ENCODE data around the gene ACRBP.
"Not testable (repeated sequence)": the region's sequence is repeated elsewhere in the genome, so short reads cannot be mapped to it uniquely, and the experiment has no call there.

ACRBP gene

GRCh38 chr12:6618483-6619225 lies 28.6 kb downstream of the ACRBP start:
- FAIRE-seq (no peak), DNase-seq (ENCODE audit: low spot score) (no peak)

GRCh38 chr12:6615802-6616201 lies 31.4 kb downstream of the ACRBP start:
- DNase-seq (ENCODE audit: low spot score) (no peak), FAIRE-seq (no peak)

GRCh38 chr12:6614513-6615172 lies 32.6 kb downstream of the ACRBP start:
- FAIRE-seq (no peak), DNase-seq (ENCODE audit: low spot score) (no peak)

- FAIRE-seq (peak; percentile 95), DNase-seq (ENCODE audit: low spot score) (peak; percentile 96)
These were observed 33.3 kb downstream of the ACRBP start for GRCh38 chr12:6613776-6614512.

- FAIRE-seq (peak; percentile 67), DNase-seq (ENCODE audit: low spot score) (peak; percentile 92)
These were observed 34.0 kb downstream of the ACRBP start for GRCh38 chr12:6613015-6613775.

GRCh38 chr12:6612652-6613014 lies 34.6 kb downstream of the ACRBP start:
- DNase-seq (ENCODE audit: low spot score) (no peak), FAIRE-seq (no peak)

- FAIRE-seq (no peak), DNase-seq (ENCODE audit: low spot score) (no peak)
These were observed 35.0 kb downstream of the ACRBP start for GRCh38 chr12:6612247-6612646.

- FAIRE-seq (peak; percentile 20), DNase-seq (ENCODE audit: low spot score) (no peak)
These were observed 38.5 kb downstream of the ACRBP start for GRCh38 chr12:6608592-6609281.

GRCh38 chr12:6607751-6608591 lies 39.3 kb downstream of the ACRBP start:
- DNase-seq (ENCODE audit: low spot score) (peak; percentile 92), FAIRE-seq (peak; percentile 96)

GRCh38 chr12:6606331-6607131 lies 40.7 kb downstream of the ACRBP start:
- peak; percentile 85 for FAIRE-seq
- DNase-seq (ENCODE audit: low spot score) = peak; percentile 42

GRCh38 chr12:6605421-6606330 lies 41.6 kb downstream of the ACRBP start:
- DNase-seq (ENCODE audit: low spot score) (no peak), FAIRE-seq (no peak)

- FAIRE-seq (no peak), DNase-seq (ENCODE audit: low spot score) (no peak)
These were observed 42.8 kb downstream of the ACRBP start for GRCh38 chr12:6604259-6605029.

- DNase-seq (ENCODE audit: low spot score) = peak; percentile 72
These were observed 44.1 kb downstream of the ACRBP start for GRCh38 chr12:6603095-6603567.

GRCh38 chr12:6602526-6602925 lies 44.7 kb downstream of the ACRBP start:
- FAIRE-seq (no peak), DNase-seq (ENCODE audit: low spot score) (no peak)

More at GRCh38 chr12:6603095-6603567, 44.1 kb downstream of the ACRBP start:
- peak; percentile 30 for FAIRE-seq

- not testable (repeated sequence) for DNase-seq (ENCODE audit: low spot score); FAIRE-seq
These were observed 51.6 kb downstream of the ACRBP start for GRCh38 chr12:6595673-6596072.

- no peak for DNase-seq (ENCODE audit: low spot score)
- FAIRE-seq = no peak
These were observed 55.1 kb downstream of the ACRBP start for GRCh38 chr12:6592087-6592486.
